ENCODE measurements around the gene ZNF775. TPM values are rescaled to one million over a fixed set of nuclear protein-coding genes. Genes with fewer than 3 reads are reported as not detected.
"Not testable (repeated sequence)": the region's sequence is repeated elsewhere in the genome, so short reads cannot be mapped to it uniquely, and the experiment has no call there.

Gene ZNF775
- total RNA-seq, 1 donor from 2014 or later, result 5.5 TPM

DNA sequence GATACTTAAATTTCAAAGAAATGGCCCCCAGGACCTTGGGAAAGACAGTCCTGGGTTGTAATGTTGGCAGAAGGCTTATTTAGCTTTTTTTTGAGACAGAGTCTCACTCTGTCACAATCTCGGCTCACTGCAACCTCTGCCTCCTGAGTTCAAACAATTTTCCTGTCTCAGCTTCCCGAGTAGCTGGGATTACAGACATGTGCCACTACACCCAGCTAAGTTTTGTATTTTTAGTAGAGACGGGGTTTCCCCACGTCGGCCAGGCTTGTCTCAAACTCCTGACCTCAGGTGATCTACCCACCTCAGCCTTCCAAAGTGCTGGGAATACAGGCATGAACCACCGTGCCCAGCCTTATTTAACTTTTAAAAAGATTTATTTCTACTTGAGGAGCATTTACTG is 6.8 kb downstream of the ZNF775 start:
- H3K27me3 Mint-ChIP-seq; intact Hi-C loops (cut with micrococcal nuclease); H3K4me3 Mint-ChIP-seq; DNase-seq; H3K36me3 Mint-ChIP-seq (ENCODE audit: low read depth); H3K9me3 Mint-ChIP-seq; H3K27ac Mint-ChIP-seq; H3K4me1 Mint-ChIP-seq: not testable (repeated sequence)

DNA sequence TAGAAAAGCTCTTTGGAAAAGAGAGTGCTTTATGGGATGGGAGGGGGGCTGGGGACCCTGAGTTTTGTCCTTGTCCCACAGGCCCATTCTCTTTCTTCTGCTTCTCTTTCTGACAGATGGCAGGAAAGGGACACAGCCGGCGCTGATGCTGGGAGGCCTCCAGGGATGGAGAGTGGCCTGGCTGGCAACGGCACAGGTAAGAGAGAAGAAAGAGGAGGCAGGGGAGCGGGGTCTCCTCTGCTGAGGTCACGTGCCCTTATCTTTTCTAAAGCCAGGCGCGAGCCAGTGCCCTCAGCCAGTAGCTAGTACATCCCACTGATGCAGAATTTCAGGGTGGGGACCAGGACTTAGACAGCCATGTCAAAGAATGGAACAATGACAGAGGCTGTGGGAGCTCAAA is 9.2 kb downstream of the ZNF775 start:
- Mint-ChIP-seq H3K27ac (no peak overlapping the region), H3K4me1 (peaks cover 3% of the 10 kb centered on the region), H3K36me3 (ENCODE audit: low read depth) (peaks cover 14% of the 10 kb centered on the region), H3K4me3 (no peak overlapping the region), H3K27me3 (no peaks in the 10 kb centered on the region), H3K9me3 (no peaks in the 10 kb centered on the region)
- DNase-seq, result no peak
- intact Hi-C loops (cut with micrococcal nuclease), result no loop called here

DNA sequence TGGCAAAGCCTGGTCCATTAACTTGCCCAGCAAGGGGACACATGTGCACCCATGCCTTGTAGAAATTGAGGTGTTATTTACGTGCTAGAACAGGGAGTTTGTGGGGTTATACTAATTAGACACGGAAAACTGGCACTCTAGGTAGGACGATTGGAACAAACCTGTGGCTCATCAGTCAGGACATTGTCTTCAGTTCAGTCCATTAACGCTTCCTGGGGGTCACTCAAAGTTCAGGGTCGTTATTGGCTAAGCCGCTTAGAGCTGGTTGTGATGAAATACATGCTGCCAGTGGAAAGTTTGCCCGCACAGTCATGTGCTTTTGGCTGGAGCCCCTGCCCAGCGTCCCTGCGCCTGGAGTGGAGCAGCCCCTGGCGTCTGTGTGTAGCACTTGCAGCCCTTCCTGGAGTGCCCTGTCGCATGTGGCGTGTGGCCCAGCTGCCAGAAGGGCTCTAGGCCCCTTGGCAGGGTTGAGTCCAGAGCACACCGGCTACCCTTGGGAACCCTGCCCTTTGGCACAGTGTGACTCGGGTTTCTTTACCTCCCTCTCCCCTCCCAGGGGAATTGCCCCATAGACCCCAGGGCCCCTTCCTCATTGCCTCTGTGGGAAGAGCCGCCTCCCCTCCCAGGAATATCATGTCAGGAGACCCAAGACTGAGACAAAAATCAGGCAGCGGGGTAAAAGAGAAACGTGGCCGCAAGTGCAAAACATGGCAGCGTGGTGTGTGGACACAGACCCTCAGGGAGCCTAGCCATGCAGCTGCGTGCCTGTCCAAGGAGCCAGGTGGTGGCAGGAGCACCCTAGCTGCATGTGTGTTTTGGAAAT is 9.8 kb downstream of the ZNF775 start:
- Mint-ChIP-seq H3K4me1 (peaks cover 2% of the 10 kb centered on the region), H3K4me3 (no peak overlapping the region), H3K27me3 (no peaks in the 10 kb centered on the region), H3K36me3 (ENCODE audit: low read depth) (peaks cover 14% of the 10 kb centered on the region), H3K27ac (no peak overlapping the region), H3K9me3 (no peaks in the 10 kb centered on the region)
- DNase-seq, result no peak
- intact Hi-C loops (cut with micrococcal nuclease), result no loop called here

DNA sequence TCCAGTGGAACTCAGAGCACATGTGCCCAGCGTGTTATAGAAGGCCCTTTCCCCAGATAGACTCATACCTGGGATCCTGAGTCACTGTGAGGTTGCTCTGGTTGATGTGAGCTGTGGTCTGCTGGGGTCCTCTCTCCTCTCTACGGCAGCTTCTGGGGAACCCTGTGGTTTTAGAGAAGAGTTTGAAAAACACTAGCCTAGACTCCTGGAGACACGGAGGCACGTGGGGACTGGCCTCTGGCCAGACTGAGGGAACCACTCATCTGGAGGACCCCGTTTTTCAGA is 10.3 kb downstream of the ZNF775 start:
- no peak overlapping the region for H3K27ac Mint-ChIP-seq

DNA sequence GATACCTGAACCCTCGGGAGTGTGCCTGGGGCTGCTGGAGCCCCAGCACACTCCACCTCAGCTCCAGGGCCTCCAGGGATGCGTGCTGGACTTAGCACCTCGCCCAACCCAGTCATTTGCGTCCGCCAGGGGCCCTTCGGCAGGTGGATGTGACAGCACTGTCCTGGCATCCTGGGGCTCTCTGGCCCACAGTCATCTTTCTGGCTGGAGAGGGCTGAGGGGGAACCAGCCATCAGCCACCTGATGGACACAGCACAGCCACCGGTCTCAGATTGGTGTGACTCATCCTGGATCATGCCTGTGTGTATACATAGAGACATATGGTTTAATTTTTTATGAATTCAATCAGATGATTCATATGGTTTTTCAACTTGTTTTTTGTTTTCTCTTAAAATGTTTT is 11.1 kb downstream of the ZNF775 start:
- DNase-seq, result no peak
- Mint-ChIP-seq H3K27me3 (no peaks in the 10 kb centered on the region), H3K9me3 (no peaks in the 10 kb centered on the region), H3K4me3 (no peak overlapping the region), H3K27ac (no peak overlapping the region), H3K36me3 (ENCODE audit: low read depth) (peaks cover 14% of the 10 kb centered on the region), H3K4me1 (peaks cover 2% of the 10 kb centered on the region)
- intact Hi-C loops (cut with micrococcal nuclease), result no loop called here

More for the DNA sequence above, 10.3 kb downstream of the ZNF775 start:
- intact Hi-C loops (cut with micrococcal nuclease), result no loop called here
- Mint-ChIP-seq H3K36me3 (ENCODE audit: low read depth) (peaks cover 14% of the 10 kb centered on the region), H3K27me3 (no peaks in the 10 kb centered on the region), H3K9me3 (no peaks in the 10 kb centered on the region), H3K4me3 (no peak overlapping the region), H3K4me1 (peaks cover 2% of the 10 kb centered on the region)
- DNase-seq, result no peak

DNA sequence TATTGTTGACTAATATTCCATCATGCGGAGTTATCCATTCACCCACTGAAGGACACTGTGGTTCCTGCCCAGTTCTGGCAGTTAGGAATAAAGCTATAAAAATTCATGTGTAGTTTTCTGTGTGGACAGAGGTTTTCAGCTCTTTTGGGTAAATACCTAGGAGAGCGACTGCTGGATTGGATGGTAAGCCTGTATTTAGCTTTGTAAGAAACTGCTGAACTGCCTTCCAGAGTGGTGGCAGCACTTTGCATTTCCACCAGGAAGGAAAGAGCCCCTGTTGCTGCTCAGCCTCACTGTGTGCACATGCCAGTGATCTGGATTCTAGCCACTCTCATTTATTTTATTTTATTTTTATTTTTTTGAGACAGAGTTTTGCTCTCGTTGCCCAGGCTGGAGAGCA is 14.2 kb downstream of the ZNF775 start:
- peaks cover 2% of the 10 kb centered on the region for H3K4me1 Mint-ChIP-seq
- no peak overlapping the region for H3K27ac Mint-ChIP-seq
- intact Hi-C loops (cut with micrococcal nuclease), result no loop called here

DNA sequence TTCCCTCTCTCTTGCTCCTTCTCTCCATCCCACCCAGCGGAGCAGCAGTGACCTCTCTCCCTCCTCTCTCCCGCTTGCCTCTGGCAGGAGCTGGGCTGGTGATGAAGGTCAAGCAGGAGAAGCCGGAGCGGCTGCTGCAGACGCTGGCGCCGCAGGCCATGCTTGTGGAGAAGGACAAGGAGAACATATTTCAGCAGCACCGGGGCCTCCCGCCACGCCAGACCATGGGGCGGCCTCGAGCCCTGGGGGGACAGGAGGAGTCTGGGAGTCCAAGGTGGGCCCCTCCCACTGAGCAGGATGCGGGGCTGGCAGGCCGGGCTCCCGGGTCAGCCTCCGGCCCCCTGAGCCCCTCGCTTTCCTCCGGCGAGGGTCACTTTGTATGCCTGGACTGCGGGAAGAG is 17.3 kb downstream of the ZNF775 start:
- intact Hi-C loops (cut with micrococcal nuclease), result no loop called here
- H3K36me3 Mint-ChIP-seq (ENCODE audit: low read depth), result peaks cover 6% of the 10 kb centered on the region

More for the DNA sequence above, 14.2 kb downstream of the ZNF775 start:
- Mint-ChIP-seq H3K27me3 (no peaks in the 10 kb centered on the region), H3K36me3 (ENCODE audit: low read depth) (peaks cover 11% of the 10 kb centered on the region), H3K4me3 (no peak overlapping the region), H3K9me3 (no peaks in the 10 kb centered on the region)
- no peak for DNase-seq

DNA sequence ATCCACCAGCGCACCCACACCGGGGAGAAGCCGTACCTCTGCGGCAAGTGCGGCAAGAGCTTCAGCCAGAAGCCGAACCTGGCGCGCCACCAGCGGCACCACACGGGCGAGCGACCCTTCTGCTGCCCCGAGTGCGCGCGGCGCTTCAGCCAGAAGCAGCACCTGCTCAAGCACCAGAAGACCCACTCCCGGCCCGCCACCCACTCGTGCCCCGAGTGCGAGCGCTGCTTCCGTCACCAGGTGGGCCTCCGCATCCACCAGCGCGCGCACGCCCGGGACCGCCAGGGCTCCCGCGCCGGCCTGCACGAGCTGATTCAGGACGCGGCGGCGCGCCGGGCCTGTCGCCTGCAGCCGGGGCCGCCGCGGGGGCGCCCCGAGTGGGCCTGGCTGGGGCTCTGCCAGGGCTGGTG is 17.7 kb downstream of the ZNF775 start:
- Mint-ChIP-seq H3K27me3 (no peaks in the 10 kb centered on the region), H3K4me3 (no peak overlapping the region), H3K27ac (no peak overlapping the region), H3K36me3 (ENCODE audit: low read depth) (peaks cover 6% of the 10 kb centered on the region), H3K9me3 (no peaks in the 10 kb centered on the region), H3K4me1 (peaks cover 7% of the 10 kb centered on the region)
- intact Hi-C loops (cut with micrococcal nuclease), result no loop called here
- DNase-seq, result no peak

More for the DNA sequence above, 17.3 kb downstream of the ZNF775 start:
- H3K4me3 Mint-ChIP-seq, result no peak overlapping the region
- peaks cover 6% of the 10 kb centered on the region for H3K4me1 Mint-ChIP-seq
- H3K27ac Mint-ChIP-seq, result no peak overlapping the region
- H3K27me3 Mint-ChIP-seq, result no peaks in the 10 kb centered on the region
- H3K9me3 Mint-ChIP-seq, result no peaks in the 10 kb centered on the region
- DNase-seq, result no peak

DNA sequence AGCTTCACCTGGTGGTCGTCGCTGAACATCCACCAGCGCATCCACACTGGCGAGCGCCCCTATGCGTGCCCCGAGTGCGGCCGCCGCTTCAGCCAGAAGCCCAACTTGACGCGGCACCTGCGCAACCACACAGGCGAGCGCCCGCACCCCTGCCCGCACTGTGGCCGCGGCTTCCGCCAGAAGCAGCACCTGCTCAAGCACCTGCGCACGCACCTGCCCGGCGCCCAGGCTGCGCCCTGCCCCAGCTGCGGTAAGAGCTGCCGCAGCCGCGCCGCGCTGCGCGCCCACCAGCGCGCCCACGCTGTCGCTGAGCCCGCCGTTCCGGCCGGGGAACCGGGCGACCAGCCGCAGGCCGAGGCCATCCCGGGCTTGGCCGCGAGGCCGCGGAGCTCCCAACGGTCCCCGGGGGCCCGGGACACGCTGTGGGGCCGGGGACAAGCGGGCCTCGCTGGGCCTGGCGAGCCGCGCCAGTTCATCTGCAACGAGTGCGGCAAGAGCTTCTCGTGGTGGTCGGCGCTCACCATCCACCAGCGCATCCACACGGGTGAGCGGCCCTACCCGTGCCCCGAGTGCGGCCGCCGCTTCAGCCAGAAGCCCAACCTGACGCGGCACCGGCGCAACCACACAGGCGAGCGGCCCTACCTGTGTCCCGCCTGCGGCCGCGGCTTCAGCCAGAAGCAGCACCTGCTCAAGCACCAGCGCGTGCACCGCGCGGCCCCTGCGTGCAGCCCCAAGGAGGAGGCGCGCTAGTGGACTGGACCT is 18.4 kb downstream of the ZNF775 start:
- no peak for DNase-seq
- no peaks in the 10 kb centered on the region for H3K27me3 Mint-ChIP-seq
- H3K27ac Mint-ChIP-seq, result no peak overlapping the region
- H3K4me1 Mint-ChIP-seq, result peaks cover 7% of the 10 kb centered on the region
- no peaks in the 10 kb centered on the region for H3K9me3 Mint-ChIP-seq
- H3K36me3 Mint-ChIP-seq (ENCODE audit: low read depth), result peaks cover 6% of the 10 kb centered on the region
- intact Hi-C loops (cut with micrococcal nuclease), result no loop called here
- no peak overlapping the region for H3K4me3 Mint-ChIP-seq

DNA sequence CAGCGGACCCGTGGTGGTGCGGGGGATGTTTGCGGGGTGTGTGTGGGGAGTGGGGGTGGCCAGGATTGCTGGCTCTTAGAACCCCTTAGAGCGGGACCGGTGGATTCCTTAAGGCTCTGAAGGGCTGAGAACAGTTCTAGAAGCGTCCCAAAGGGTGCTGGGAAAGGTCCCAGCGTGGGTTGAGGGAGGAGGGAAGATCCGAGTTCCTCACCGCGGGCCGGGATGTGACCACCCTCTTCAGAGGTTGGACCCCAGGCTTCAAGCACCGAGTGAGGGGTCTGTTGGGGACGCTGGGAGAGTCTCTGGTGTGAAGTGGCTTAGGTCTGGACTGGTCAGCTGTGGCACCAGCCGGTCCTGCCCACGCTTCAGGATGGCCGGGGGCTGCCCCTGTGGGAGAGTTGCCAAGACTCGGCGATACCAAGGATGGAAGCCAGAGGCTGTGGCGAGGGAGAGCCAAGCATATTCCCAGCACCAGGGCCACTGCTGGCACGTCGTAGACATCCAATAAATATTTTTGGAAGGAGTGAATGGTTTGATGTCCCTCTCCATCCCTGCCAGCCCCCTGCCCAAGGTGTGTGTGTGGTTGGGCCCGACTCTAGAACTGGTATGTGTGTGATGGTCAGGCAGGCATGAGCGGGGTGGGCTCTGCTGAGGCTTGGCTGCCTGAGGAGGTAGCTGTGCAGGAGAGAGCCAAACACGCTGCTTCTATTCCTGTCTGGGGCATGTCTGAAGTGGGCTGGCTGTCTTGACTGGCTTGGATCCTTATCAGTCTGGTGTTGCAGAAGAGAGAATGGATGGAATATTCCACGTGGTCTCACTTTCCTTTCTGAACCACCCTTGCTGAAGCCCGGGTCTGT is 19.2 kb downstream of the ZNF775 start:
- H3K4me3 Mint-ChIP-seq, result no peak overlapping the region
- no peaks in the 10 kb centered on the region for H3K9me3 Mint-ChIP-seq
- H3K27me3 Mint-ChIP-seq, result no peaks in the 10 kb centered on the region
- peaks cover 7% of the 10 kb centered on the region for H3K4me1 Mint-ChIP-seq
- H3K36me3 Mint-ChIP-seq (ENCODE audit: low read depth), result peaks cover 2% of the 10 kb centered on the region
- intact Hi-C loops (cut with micrococcal nuclease), result no loop called here
- DNase-seq, result no peak
- H3K27ac Mint-ChIP-seq, result no peak overlapping the region

DNA sequence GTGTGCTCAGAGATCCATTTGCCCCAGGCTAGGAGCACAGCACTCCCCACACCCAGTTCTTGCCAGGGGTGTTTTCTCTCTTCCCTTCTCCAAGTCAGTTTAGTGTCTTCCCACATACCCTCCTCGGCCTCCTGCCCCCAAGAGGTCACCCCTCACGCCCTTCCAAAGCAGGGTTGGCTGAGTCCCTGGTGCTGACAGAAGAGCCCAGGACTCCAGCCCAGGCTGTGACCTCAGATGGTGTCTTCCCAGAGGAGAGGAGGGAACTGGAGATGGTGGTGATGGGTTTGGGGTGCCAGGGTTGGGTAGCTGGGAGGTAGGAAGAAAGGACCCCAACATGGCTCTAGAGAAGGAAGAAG is 19.8 kb downstream of the ZNF775 start:
- no peak overlapping the region for H3K4me3 Mint-ChIP-seq
- peaks cover 2% of the 10 kb centered on the region for H3K36me3 Mint-ChIP-seq (ENCODE audit: low read depth)
- no peak overlapping the region for H3K27ac Mint-ChIP-seq
- H3K9me3 Mint-ChIP-seq, result no peaks in the 10 kb centered on the region
- H3K4me1 Mint-ChIP-seq, result peaks cover 10% of the 10 kb centered on the region
- DNase-seq, result no peak
- intact Hi-C loops (cut with micrococcal nuclease), result no loop called here
- no peaks in the 10 kb centered on the region for H3K27me3 Mint-ChIP-seq

DNA sequence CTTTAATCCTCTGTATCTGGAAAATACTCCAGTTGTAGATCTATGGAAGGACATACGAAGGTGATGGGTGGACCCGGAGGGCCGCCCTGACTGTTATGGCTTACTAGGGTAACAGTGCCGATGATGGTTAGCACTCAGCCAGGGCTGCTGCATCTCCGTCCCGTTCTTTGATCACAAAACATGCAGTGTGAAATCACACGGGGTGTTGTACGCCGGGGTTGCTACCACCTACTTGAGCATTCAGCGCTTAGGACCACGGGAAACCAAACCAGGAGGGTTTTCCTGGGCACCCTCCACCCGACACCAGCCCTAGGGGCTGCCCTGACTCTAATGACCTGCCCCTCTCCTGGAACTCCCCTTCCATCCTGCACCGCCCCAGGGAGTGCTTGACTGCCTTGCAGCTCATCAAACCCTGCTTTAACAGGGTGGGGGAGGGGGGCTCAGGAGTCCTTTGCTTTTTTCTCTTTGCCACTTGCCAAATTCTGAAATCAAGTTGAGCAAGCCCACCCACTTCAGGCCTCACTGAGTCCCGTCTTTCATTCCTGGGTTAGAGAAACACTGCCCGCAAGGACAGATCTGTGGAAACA is 20.4 kb downstream of the ZNF775 start:
- Mint-ChIP-seq H3K4me1 (peaks cover 15% of the 10 kb centered on the region), H3K36me3 (ENCODE audit: low read depth) (peaks cover 2% of the 10 kb centered on the region), H3K27me3 (no peaks in the 10 kb centered on the region), H3K9me3 (no peaks in the 10 kb centered on the region), H3K4me3 (no peak overlapping the region), H3K27ac (no peak overlapping the region)
- intact Hi-C loops (cut with micrococcal nuclease), result no loop called here
- DNase-seq, result no peak

DNA sequence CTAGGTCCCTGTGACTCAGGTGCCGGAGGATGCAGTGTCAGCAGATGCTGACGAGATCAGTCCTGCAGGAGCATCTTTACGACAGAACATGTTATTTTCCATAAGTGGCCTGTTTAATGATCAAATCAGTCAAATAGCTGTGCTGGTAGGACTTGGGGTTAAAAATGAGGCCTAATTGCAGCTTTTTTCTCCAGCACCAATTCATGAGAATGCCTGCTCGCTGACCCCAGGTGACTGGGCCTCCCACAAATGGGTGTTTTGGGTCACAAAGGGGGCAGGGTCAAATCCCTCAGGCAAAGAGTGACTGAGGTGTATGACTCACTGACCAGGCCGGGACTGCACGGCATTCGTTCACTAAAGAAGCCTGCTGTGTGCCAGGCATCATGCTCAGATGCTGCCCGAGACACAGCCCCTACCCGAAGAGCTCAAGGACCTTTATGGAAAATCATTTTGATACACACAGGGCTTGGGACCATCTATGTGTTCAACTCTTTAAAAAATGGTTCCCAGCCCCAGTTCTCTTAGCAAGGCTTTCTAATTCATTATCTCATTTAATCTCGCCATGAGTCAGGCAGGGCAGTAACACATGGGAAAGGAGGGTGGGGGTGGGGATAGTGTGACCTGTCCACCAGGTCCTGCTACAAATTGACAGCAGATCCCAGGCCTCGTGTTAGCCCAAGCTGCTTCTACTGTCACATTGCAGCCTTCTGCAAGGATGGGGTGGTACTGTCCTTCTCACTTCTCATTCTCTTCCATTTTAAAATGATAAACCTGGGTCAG is 21.1 kb downstream of the ZNF775 start:
- Mint-ChIP-seq H3K27me3 (no peaks in the 10 kb centered on the region), H3K9me3 (no peaks in the 10 kb centered on the region), H3K27ac (no peak overlapping the region), H3K36me3 (ENCODE audit: low read depth) (peaks cover 2% of the 10 kb centered on the region), H3K4me1 (peaks cover 17% of the 10 kb centered on the region), H3K4me3 (no peak overlapping the region)
- DNase-seq, result no peak
- intact Hi-C loops (cut with micrococcal nuclease), result no loop called here
